Loucy (cell line): ENCODE results near the gene CBX3.

ENCODE experiments used
- H2AFZ ChIP-seq: fragments of 200-600 bp; sonication (generic); 2 replicates; pipeline ENCODE4 v1.6.0; 2016; ENCODE audit warnings: antibody characterized with exemption, mild to moderate bottlenecking, low read length, moderate library complexity
- H3F3A ChIP-seq: fragments of 200-600 bp; 2 replicates; pipeline ENCODE4 v1.6.0; 2016; ENCODE audit warnings: antibody characterized with exemption, low read depth, mild to moderate bottlenecking
- H3K27me3 ChIP-seq: fragments of 200-600 bp; sonication (generic); 2 replicates; pipeline ENCODE4 v1.6.1; 2014; ENCODE audit warnings: low read length, mild to moderate bottlenecking; ENCODE audit not compliant: insufficient read depth, poor library complexity, severe bottlenecking
- H3K36me3 ChIP-seq: fragments of 200-600 bp; sonication (generic); 2 replicates; pipeline ENCODE4 v1.6.1; 2016; ENCODE audit warnings: low read length; ENCODE audit not compliant: insufficient read depth
- H3K4me1 ChIP-seq: fragments of 200-600 bp; sonication (generic); 2 replicates; pipeline ENCODE4 v1.5.1; 2014; ENCODE audit warnings: low read length, mild to moderate bottlenecking; ENCODE audit not compliant: insufficient read depth, poor library complexity, severe bottlenecking
- H3K4me2 ChIP-seq: fragments of 200-600 bp; sonication (generic); 2 replicates; pipeline ENCODE4 v1.6.0; 2014; ENCODE audit warnings: antibody characterized with exemption, low read length, low read depth, mild to moderate bottlenecking; ENCODE audit not compliant: poor library complexity, severe bottlenecking
- H3K4me3 ChIP-seq: fragments of 200-600 bp; sonication (generic); 2 replicates; pipeline ENCODE4 v1.5.1; 2014; ENCODE audit warnings: low read length, mild to moderate bottlenecking, mixed read lengths; ENCODE audit not compliant: poor library complexity, severe bottlenecking
- H3K79me2 ChIP-seq: fragments of 200-600 bp; sonication (generic); 2 replicates; pipeline ENCODE4 v1.6.1; 2014; ENCODE audit warnings: low read length; ENCODE audit not compliant: insufficient read depth
- H3K9ac ChIP-seq: fragments of 200-600 bp; sonication (generic); 2 replicates; pipeline ENCODE4 v1.6.0; 2014; ENCODE audit warnings: mild to moderate bottlenecking, low read depth, low read length, moderate library complexity; ENCODE audit not compliant: poor library complexity, severe bottlenecking
- H3K9me2 ChIP-seq: fragments of 200-600 bp; sonication (generic); replicated peaks from 2 replicates; pipeline ENCODE4 v1.6.1; 2016; ENCODE audit warnings: low read depth, low read length, mixed read lengths
- H3K9me3 ChIP-seq: fragments of 200-600 bp; sonication (generic); 2 replicates; pipeline ENCODE4 v1.6.1; 2014; ENCODE audit warnings: mild to moderate bottlenecking, antibody characterized with exemption, low read length, low read depth; ENCODE audit not compliant: insufficient read depth
- H4K20me1 ChIP-seq: fragments of 200-600 bp; sonication (generic); 2 replicates; pipeline ENCODE4 v1.6.0; 2014; ENCODE audit warnings: antibody characterized with exemption, low read length, mild to moderate bottlenecking; ENCODE audit not compliant: insufficient read depth, poor library complexity, severe bottlenecking
- EZH2phosphoT487 ChIP-seq: fragments of 200-600 bp; IDR thresholded peaks from 2 replicates; pipeline ENCODE4 v1.6.1; 2018; ENCODE audit warnings: antibody characterized with exemption, mild to moderate bottlenecking, moderate library complexity, borderline replicate concordance
- TF ChIP-seq, protein P1 (sequence below): fragments of 200-600 bp; sonication (generic); conservative IDR thresholded peaks from 2 replicates; pipeline ENCODE4 v1.5.1; 2014; ENCODE audit warnings: mild to moderate bottlenecking, antibody characterized with exemption, low read length

Gene CBX3

DNA sequence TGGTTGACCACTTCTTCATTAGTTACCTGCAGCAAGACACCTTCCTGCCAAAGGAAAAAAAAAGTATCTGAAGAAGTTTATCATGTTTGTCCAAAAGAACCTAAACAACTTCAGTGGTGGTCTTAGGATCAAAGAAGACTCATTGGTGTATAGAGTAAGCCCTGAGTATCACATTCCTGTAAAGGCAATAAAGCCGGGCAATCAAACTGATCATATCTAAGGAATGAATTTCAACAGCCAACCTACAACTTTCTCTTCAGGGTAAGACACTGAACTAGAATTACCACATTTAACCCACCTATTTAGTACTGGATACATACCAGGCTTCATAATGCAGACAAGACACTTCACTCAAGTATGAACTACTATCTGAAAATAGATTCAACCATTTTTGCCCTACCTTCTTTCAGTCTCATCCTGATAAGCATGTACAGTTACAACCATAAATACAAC, 11.1 kb upstream of the CBX3 start:
- Histone ChIP-seq H3K9ac (no peak overlapping the region), H3K27me3 (no peaks in the 10 kb centered on the region), H3K9me2 (no peaks in the 10 kb centered on the region), H3K36me3 (peaks cover 72% of the 10 kb centered on the region), H3K4me2 (peak overlapping the region; percentile 4), H3F3A (peaks cover 8% of the 10 kb centered on the region), H4K20me1 (peaks cover 93% of the 10 kb centered on the region), H2AFZ (no peak overlapping the region), H3K4me1 (peaks cover 39% of the 10 kb centered on the region), H3K79me2 (peaks cover 68% of the 10 kb centered on the region), H3K4me3 (no peak overlapping the region), H3K9me3 (no peaks in the 10 kb centered on the region)
- TF ChIP-seq, protein P1, sequence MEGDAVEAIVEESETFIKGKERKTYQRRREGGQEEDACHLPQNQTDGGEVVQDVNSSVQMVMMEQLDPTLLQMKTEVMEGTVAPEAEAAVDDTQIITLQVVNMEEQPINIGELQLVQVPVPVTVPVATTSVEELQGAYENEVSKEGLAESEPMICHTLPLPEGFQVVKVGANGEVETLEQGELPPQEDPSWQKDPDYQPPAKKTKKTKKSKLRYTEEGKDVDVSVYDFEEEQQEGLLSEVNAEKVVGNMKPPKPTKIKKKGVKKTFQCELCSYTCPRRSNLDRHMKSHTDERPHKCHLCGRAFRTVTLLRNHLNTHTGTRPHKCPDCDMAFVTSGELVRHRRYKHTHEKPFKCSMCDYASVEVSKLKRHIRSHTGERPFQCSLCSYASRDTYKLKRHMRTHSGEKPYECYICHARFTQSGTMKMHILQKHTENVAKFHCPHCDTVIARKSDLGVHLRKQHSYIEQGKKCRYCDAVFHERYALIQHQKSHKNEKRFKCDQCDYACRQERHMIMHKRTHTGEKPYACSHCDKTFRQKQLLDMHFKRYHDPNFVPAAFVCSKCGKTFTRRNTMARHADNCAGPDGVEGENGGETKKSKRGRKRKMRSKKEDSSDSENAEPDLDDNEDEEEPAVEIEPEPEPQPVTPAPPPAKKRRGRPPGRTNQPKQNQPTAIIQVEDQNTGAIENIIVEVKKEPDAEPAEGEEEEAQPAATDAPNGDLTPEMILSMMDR: no peak
- TF ChIP-seq EZH2phosphoT487: no peak

DNA sequence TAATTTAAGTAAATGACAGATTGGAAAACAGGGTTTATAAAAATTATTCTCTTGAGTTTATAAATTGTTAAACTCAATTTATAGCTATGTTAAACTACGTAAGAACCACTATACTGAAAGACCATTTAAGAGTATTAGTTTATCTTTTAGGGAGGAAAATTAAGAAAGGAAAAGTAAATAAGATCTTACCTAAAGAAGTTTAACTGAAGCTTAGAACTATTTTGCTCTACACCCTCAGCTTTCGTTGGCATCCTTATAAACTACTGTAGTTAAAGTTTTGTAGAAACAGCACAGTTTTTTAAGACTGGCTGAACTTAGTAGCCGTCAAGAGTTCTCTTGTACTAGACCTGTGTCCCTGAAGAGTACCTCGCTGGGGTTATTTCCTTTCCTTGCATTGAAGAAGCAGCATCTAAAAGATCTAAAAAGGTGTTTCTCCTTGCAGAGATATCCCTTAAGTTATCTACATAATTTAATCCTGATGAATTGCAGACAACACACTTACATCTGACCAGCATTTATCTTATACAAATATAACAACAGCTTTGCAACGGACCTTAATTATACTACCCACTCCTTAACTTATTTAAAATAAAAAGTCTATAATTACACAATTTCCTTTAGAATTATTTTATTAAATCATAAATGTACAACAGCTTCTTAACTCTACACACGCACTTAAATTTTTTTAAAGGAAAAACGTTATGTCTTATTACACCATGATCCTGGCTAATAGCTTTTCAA, 10.1 kb upstream of the CBX3 start:
- peaks cover 78% of the 10 kb centered on the region for H3K79me2 ChIP-seq
- no peak overlapping the region for H2AFZ ChIP-seq
- H3K9me2 ChIP-seq: no peaks in the 10 kb centered on the region
- peaks cover 5% of the 10 kb centered on the region for H3K27me3 ChIP-seq
- no peaks in the 10 kb centered on the region for H3K9me3 ChIP-seq
- H3K4me3 ChIP-seq: peak overlapping the region; percentile 93
- TF ChIP-seq, protein P1: no peak
- TF ChIP-seq EZH2phosphoT487: no peak
- peak overlapping the region; percentile 96 for H3K4me2 ChIP-seq
- peaks cover 100% of the 10 kb centered on the region for H4K20me1 ChIP-seq
- peaks cover 46% of the 10 kb centered on the region for H3K4me1 ChIP-seq
- H3K36me3 ChIP-seq: peaks cover 81% of the 10 kb centered on the region
- H3K9ac ChIP-seq: no peak overlapping the region
- peaks cover 8% of the 10 kb centered on the region for H3F3A ChIP-seq

DNA sequence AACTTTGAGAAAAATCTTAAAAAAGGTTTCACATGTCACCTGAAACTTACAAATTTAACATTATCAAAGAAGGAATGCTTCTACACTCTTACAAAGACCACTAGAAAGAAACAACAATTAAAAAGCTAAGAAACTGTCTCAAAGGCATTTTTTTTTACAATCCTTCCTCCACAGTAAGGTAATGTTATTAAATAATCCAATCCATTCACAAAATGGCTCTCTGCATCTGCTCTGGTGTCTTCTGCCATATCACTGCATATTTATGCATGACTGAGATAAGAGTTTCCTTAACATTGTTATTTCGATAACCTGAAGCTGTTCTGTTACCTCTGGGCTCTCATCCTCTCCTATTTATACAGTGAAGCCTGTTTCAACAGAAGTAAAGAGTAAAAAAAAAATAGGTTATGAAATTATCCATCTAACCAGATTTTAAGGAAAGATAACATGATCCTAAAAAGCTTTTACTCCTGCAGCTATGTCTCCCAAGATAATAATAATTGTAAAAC, 9.5 kb upstream of the CBX3 start:
- H3K4me3 ChIP-seq: peak overlapping the region; percentile 93
- H3K36me3 ChIP-seq: peaks cover 88% of the 10 kb centered on the region
- H4K20me1 ChIP-seq: peaks cover 100% of the 10 kb centered on the region
- TF ChIP-seq, protein P1: no peak
- no peak for TF ChIP-seq EZH2phosphoT487
- H3K4me2 ChIP-seq: peak overlapping the region; percentile 96
- H3K9ac ChIP-seq: peak overlapping the region; percentile 99
- no peaks in the 10 kb centered on the region for H3K9me2 ChIP-seq
- H2AFZ ChIP-seq: no peak overlapping the region
- peaks cover 84% of the 10 kb centered on the region for H3K79me2 ChIP-seq
- H3K9me3 ChIP-seq: no peaks in the 10 kb centered on the region
- peaks cover 7% of the 10 kb centered on the region for H3K27me3 ChIP-seq
- H3F3A ChIP-seq: peaks cover 7% of the 10 kb centered on the region
- peaks cover 52% of the 10 kb centered on the region for H3K4me1 ChIP-seq
